ENCODE measurements around the gene NSD1.

NSD1 gene

DNA sequence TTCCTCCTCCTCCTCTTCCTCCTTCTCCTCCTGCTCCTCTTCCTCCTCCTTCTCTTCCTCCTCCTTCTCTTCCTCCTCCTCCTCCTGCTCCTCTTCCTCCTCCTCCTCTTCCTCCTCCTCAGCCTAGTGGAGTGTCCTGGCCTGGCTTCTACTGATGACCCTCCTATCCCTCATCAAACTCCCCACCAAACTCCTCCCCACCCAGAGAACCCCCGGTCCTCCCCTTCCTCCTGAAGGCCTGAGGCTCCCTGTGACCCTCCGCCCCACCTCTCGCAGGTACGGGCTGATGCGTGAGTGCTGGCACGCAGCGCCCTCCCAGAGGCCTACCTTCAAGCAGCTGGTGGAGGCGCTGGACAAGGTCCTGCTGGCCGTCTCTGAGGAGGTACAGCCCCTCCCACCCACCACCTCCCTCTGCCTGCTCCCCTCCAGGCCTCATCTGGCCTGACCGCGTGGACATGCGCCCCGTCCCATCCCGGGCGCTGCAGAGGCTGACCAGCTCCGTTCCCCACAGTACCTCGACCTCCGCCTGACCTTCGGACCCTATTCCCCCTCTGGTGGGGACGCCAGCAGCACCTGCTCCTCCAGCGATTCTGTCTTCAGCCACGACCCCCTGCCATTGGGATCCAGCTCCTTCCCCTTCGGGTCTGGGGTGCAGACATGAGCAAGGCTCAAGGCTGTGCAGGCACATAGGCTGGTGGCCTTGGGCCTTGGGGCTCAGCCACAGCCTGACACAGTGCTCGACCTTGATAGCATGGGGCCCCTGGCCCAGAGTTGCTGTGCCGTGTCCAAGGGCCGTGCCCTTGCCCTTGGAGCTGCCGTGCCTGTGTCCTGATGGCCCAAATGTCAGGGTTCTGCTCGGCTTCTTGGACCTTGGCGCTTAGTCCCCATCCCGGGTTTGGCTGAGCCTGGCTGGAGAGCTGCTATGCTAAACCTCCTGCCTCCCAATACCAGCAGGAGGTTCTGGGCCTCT, 36.3 kb upstream of the NSD1 start:
- no peak for DNase-seq

DNA sequence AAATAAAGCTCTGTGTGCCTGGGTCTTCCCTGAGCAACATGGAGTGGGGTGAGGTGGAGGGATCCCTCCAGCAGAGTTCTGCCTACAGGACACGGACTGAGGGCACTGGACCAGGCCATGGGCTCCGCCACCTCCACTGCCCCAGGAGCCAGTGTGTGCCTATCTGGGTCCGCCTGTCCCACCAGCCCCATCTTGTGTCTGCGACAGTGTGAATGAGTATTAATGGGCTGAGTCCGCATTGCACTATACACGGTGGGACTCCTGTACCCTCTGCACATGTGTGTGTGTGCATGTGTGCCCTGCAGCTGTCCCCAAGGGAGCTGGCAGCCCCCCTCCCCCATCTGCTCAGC, 35.5 kb upstream of the NSD1 start:
- no peak for DNase-seq

DNA sequence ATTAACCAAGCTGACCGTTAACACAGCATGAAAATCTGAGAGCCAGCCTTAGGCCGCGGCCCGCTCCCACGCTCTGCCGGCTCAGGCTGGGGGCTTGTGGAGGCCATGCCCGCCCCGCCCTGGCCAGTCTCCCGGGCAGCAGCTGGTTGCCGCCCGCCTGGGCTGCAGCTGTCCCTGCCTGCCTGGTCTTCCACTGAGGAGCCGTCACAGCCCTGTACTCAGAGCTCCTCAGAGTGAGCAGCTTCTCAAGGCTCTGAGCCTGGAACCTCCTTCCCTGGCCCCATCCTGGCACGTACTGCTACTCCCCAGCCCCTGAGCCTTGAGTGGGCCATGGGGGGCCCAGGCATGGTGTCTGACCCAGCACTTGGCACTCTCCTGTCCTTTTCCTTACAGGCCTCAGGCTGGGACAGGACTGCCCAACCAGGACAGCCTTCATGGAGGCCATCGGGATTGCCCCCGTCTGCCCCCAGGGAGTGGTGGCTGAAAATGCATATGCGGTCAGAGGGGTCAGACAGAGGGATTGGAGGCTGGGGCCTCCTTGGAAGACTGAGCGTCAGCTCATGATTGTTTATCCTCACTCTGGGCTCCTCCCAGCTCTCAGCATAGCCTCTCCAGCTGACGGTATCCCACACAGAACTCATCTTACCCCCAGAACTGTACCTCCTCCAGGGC, 35.0 kb upstream of the NSD1 start:
- no peak for DNase-seq

- DNase-seq: no peak
Measured at GRCh38 chr5:177099422-177100093, 34.0 kb upstream of the NSD1 start.

GRCh38 chr5:177100714-177101121, 32.9 kb upstream of the NSD1 start:
- DNase-seq: no peak

DNA sequence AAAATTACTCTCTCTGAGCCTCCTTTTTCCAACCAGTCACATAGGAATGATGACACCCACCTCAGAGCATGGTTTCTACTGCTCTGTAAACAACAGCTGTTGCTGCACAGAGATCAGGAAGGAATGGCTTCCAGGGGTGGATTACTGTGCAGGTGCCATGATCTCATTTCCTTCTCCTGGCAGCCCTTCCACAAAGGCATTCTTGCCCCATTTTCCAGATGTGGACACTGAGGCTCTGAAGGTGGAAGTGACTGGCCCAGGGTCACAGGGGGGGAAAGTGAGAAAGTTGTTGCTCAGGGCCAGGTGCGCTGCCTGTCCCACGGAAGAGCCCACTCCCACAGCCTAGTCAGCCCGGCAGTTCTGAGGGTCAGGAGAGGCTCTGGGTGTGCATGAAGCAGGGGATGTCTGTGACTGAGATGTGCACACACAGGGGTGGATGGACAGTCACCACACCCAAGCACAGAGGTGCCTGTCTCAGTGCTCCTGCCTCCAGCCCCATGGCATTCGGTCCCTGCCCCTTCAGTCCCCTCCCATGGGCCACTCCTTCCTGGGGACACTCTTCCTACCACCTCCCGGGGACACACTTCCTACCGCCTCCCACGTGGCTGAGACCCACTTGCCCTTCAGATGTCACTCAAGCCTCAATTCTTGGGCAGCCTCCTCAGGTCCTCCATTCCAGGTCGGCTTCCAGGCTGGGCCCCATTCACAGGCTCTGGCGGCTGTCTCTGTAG, 29.9 kb upstream of the NSD1 start:
- DNase-seq: no peak

DNA sequence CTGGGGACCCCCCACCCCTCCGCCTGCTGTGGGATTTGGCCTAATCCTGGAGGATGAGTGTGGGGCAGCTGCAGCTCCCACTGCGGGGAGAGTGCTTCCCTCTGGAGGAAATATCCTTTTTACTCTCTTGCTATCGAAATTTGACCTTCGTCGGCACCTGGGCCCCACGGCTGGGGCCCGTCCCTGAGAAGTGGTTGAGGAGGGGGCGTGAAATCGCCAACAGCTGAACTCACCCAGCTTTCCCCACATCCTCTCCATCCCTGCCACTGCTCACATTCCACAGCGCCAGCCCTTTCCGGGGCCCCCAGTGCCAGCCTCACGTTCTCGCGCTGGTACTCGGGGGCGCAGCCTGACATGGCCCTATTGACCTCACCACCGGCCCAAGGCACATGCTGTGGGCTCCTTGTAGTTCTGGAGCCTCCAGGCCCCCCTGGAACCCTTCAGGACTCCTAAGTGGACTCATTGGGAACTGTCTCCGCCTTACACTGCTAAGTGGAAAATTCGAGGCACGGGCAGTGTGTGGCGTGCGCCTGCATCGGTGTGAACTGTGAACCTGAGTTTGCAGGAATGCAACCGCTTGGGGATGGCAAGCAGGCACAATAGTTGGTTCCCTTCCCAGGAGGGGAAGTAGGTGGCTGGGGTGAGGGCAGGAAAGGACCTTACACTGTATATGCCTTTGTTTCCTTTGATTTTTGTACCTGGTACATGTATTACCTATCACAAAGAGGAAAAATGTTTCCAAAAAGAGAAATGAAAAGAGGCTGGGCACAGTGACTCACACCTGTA, 27.7 kb upstream of the NSD1 start:
- DNase-seq: no peak

- DNase-seq: no peak
Measured at GRCh38 chr5:177107159-177107558, 26.4 kb upstream of the NSD1 start.

- no peak for DNase-seq
Measured at GRCh38 chr5:177109810-177110209, 23.8 kb upstream of the NSD1 start.

GRCh38 chr5:177111720-177112394, 21.7 kb upstream of the NSD1 start:
- DNase-seq: peak; percentile 27 to 33

DNA sequence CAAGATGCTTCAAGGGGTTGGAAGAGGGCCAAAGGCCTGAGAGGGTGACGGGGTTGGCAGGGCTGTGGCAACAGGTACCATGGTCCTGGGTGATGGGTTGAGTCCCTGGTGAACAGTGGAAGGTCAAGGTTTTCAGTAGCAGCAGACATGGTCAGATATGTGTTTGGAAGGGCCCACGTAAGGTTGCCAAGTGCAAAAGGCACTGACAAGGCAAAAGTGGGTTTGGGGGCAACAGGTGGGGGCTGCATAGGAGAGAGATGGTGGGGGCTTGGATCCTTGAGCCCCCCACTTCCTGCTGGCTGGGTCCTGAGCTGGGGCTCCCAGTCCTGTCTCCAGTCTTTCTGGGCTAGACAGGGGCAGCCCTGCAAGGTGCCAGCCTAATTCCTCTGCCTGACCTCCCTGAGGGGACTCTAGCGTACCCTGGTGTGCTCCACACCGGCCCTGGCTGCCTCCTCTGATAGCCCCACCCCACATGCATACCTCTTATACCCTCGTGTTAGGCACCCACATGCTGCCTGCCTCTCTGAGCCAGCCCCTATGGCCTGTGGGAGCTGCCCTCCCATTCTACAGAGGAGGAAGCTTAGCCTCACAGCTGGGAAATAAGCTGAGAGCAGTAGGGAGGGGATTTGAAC, 20.9 kb upstream of the NSD1 start:
- DNase-seq: no peak

DNA sequence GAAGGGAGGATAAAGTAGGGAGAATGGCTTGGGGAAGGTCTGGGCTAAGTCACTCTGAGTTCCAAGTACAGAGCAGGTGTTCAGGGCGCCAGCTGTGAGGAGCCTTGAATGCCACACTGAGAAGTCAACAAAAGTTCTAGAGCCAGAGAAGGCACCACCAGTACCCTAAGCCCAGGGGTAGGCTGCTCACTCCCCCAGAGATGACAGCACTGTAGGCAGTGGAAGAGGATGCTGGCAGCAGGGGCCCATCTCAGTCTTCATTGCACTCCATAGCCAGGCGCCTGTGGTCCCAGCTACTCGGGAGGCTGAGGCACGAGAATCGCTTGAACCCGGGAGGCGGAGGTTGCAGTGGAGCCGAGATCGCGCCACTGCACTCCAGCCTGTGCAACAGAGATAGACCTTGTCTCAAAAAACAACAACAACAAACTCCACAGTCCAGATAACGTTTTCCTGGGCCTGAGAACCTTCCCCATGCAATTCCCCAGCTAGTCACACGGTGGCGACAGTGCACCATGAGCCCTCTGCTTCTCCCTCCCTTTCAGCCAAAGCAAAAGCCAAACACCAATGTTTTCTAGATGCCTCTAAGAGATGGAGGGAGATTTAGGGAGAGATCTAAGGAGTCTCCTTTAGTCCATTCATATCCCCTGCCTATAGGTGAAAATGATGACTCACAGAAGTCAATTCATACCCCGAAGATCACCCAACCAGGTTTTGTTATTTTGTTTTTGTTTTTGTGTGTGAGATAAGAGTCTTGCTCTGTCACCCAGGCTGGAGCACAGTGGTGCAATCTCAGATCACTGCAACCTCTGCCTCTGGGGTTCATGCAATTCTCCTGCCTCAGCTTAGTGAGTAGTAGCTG, 19.8 kb upstream of the NSD1 start:
- peak; percentile 79 for DNase-seq

- DNase-seq: peak; percentile 76 to 86
Measured at GRCh38 chr5:177116631-177117373, 16.8 kb upstream of the NSD1 start.

GRCh38 chr5:177117441-177118045, 16.0 kb upstream of the NSD1 start:
- no peak for DNase-seq

DNA sequence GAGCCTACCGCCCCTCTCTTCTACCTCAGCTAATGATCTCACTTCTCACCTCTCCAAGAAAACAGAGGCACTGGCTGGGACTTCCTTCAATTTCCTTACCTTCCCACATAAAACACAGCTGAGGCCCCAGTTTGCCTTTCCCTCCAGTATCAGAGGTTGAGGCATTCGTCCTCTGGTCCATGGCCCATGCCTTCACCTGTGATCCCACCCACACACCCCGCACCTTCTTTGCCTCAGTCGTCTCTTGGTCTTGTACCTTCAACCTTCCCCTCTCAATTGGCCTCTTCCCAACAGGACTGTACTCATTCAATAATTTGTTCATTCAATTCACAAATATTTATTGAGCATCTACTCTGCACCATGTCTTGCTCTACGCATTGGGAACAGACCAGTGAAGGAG, 11.0 kb upstream of the NSD1 start:
- no peak for DNase-seq

DNA sequence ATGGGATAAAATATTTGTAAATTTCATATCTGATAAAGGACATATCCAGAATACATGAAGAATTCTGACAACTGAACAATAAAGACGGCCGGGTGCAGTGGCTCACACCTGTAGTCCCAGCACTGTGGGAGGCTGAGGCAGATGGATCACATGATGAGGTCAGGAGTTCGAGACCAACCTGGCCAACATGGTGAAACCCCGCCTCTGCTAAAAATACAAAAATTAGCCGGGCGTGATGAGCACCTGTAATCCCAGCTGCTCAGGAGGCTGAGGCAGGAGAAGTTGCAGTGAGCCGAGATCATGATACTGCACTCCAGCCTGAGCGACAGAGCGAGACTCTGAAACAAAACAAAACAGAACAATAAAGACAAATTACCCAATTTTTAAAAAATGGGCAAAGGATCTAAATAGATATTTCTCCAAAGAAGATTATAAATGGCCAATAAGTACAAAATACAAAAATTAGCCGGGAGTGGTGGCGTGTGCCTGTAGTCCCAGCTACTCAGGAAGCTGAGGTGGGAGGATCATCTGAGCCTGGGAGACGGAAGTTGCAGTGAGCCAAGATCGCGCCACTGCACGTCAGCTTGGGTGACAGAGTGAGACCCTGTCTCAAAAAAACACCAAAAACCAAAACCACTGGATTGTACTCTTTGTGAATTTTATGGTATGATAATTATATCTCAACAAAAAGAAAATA, 9.6 kb upstream of the NSD1 start:
- no peak for DNase-seq

DNA sequence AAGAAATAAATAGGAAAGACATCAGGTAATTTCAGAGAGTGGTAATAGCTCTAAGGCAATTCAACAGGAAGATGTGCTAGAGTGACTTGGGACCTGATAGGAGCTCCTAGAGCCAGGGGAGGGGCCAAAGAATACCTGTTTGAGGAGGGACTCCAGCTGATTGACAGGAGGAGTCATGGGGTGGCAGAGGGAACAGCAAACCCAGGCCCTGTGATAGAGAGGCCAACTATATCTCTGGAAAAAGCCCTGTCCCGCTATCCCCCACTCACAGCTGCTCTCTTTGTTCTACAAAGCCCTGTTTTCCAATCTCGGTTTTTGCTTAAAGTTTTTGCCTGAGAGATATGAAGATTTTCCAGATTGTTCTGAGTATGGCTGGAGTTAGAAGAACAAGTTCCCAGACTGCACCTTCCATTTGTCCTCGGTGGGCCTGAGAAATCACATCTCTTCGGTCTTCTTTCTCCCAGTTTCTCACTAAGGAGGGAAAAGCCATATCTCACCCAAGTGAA, 9.0 kb upstream of the NSD1 start:
- DNase-seq: no peak

- DNase-seq: no peak
Measured at GRCh38 chr5:177126771-177127170, 6.8 kb upstream of the NSD1 start.

All from inflammatory macrophage (primary cell).